Panc1 (cell line): ENCODE measurements around the gene STARD13. TPM values are rescaled to one million over a fixed set of nuclear protein-coding genes. Genes with fewer than 3 reads are reported as not detected.

Source experiments
- ATAC-seq: fragments of 200-7000 bp; cut with Tn5 transposase; 2 replicates; pipeline ENCODE4 v1.9.1; 2020; ENCODE audit warnings: mild to moderate bottlenecking, moderate library complexity
- BruUV-seq: library from RNA; stranded (reverse); fragments of 400-500 nt; replicated peaks from 2 replicates; lab custom pipeline; 2021; lab: Mats Ljungman, UMichigan
- CTCF ChIA-PET: fragments of 300-600 bp; sonication (Branson Sonifier 250); formaldehyde crosslinking; loops from one replicate; lab custom pipeline; 2022; ENCODE audit warnings: antibody characterized with exemption; lab: Charles Lee
- POLR2A ChIA-PET: fragments of 300-600 bp; sonication (Branson Sonifier 250); formaldehyde crosslinking; loops from one replicate; lab custom pipeline; 2022; ENCODE audit warnings: antibody characterized with exemption; lab: Charles Lee
- DNase-seq: peaks from one replicate; pipeline ENCODE4 v3.0.0-alpha.2; 2010; ENCODE audit warnings: low read depth, low spot score
- H3K27ac ChIP-seq: 2 replicates; pipeline ENCODE4 v1.5.1; 2011; ENCODE audit warnings: mild to moderate bottlenecking, low read length, inconsistent platforms
- H3K27me3 ChIP-seq: fragments of 200-500 bp; sonication (Bioruptor generic); 2 replicates; pipeline ENCODE4 v1.6.0; 2014; ENCODE audit warnings: low read length, inconsistent platforms; ENCODE audit not compliant: control insufficient read depth, insufficient read depth
- H3K36me3 ChIP-seq: fragments of 200-500 bp; sonication (Bioruptor generic); 2 replicates; pipeline ENCODE4 v1.5.1; 2014; ENCODE audit warnings: inconsistent platforms, mild to moderate bottlenecking, low read length, moderate library complexity; ENCODE audit not compliant: control insufficient read depth, insufficient read depth
- H3K4me1 ChIP-seq: 2 replicates; pipeline ENCODE4 v1.5.1; 2011; ENCODE audit warnings: inconsistent platforms, mild to moderate bottlenecking, low read length, moderate library complexity; ENCODE audit not compliant: control insufficient read depth, insufficient read depth
- H3K4me3 ChIP-seq, 2 experiments: 2 replicates each; pipeline ENCODE4 v1.5.1; 2011 to 2012; ENCODE audit warnings: low read depth in 2 of 2, low read length in 2 of 2, mild to moderate bottlenecking in 2 of 2, inconsistent platforms in 1 of 2, moderate library complexity in 1 of 2
- H3K9me3 ChIP-seq: fragments of 200-500 bp; sonication (Bioruptor generic); 2 replicates; pipeline ENCODE4 v1.5.1; 2014; ENCODE audit warnings: low read depth, mild to moderate bottlenecking, inconsistent platforms, low read length, moderate library complexity; ENCODE audit not compliant: control insufficient read depth, insufficient read depth
- POLR2AphosphoS5 ChIP-seq: IDR thresholded peaks from 2 replicates; pipeline ENCODE4 v1.6.1; 2012; ENCODE audit warnings: mild to moderate bottlenecking, low read depth, low read length, moderate library complexity
- SIN3A ChIP-seq: IDR thresholded peaks from 2 replicates; pipeline ENCODE4 v1.6.1; 2012; ENCODE audit warnings: low read depth, mild to moderate bottlenecking, low read length, moderate library complexity, borderline replicate concordance; ENCODE audit not compliant: insufficient read depth
- TCF7L2 ChIP-seq: IDR thresholded peaks from 2 replicates; pipeline ENCODE4 v1.6.1; 2011; ENCODE audit warnings: mild to moderate bottlenecking, low read depth, low read length, inconsistent platforms
- in situ Hi-C: cut with HindIII; loops from 2 replicates; pipeline ENCODE4 v1.10.0; 2016; ENCODE audit warnings: low sequenced_read_pairs, low pct_unique_long_range_greater_than_20kb
- intact Hi-C: fragments of 100-400 bp; cut with micrococcal nuclease; formaldehyde crosslinking; loops from one replicate; pipeline ENCODE4 v1.10.0; 2022; ENCODE audit not compliant: unreplicated experiment
- total RNA-seq: library from RNA; stranded (reverse); gene quantifications from one replicate; pipeline ENCODE4 v1.2.1, GENCODE V29; 2021; ENCODE audit not compliant: unreplicated experiment
- TF ChIP-seq, protein P1 (sequence below): fragments of 450-650 bp; IDR thresholded peaks from 2 replicates; pipeline ENCODE4 v1.5.1; 2017; ENCODE audit warnings: mild to moderate bottlenecking
- TF ChIP-seq, protein P2 (sequence below), 2 experiments: IDR thresholded peaks; 2 replicates each; pipeline ENCODE4 v1.6.1; 2011 to 2012; ENCODE audit warnings: low read depth in 2 of 2, control low read depth in 1 of 2, low read length in 1 of 2, mild to moderate bottlenecking in 1 of 2, moderate library complexity in 1 of 2; ENCODE audit not compliant: insufficient read depth in 1 of 2

STARD13 gene
- total RNA-seq, 1 experiment from 2014 or later, result 6.5 TPM

DNA sequence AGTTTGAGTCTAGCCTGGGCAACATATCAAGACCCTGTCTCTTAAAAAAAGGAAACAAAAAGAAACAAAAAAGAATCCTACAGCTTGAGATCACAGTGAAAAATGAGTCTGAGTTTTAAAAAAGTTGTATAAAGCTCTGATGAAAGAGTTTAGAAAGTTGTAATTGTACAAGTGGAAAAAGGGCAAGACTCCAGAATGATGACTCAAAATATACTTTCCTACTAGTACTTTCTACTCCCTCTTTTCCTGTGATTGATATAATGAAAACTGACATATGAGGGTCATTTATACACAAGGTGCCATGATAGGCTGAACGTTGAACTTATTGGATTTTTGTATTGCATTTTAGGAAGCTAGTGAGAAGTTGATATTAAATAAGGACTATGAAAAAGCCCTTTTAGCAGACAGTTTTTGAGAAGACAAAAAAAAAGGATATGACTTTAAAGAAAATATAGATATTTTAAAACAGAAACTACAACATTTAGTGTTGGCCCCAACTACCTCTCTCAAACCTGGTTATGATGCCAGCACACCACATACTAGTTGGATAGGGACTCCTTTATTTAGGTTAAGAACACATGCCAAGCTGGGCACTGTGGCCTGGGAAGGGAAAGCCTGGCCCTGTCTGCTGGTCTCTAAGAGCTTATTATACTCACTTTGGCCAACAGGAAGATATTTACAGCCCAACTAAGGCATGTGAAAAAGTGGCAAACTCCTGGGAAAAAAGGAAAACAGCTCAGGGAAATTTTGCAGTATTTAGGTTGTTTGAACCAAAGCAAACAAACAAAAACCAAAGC, 152.7 kb downstream of the STARD13 start:
- DNase-seq, result no peak
- in situ Hi-C loops, result no loop called here

DNA sequence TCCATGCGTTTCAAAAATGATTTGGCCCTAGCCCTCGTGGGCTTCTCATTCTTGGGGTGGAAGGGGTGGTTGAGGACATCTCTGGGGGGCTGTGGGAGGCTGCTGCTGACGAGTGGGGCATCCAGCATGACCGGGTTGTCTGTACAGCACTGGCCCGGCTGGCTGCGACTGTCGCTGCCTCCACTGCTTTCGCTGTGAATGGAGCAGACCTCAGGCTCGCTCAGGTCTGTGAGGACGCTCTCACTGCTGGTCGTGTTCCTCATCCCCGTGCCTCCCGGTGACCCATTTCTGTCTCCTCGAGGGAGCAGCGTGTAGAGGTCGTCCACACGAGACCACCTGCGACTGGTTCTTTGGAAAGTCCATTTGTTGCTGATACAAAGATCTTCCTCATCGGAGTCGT, 155.7 kb downstream of the STARD13 start:
- Histone ChIP-seq H3K27ac (no peak overlapping the region), H3K27me3 (no peaks in the 10 kb centered on the region), H3K4me1 (peaks cover 21% of the 10 kb centered on the region), H3K36me3 (no peaks in the 10 kb centered on the region), H3K9me3 (no peaks in the 10 kb centered on the region), H3K4me3 (no peak overlapping the region)
- POLR2A ChIA-PET, result no interaction called here
- intact Hi-C loops (no loop called here), in situ Hi-C loops (no loop called here)
- TF ChIP-seq TCF7L2 (no peak), POLR2AphosphoS5 (no peak)
- TF ChIP-seq, protein P1, sequence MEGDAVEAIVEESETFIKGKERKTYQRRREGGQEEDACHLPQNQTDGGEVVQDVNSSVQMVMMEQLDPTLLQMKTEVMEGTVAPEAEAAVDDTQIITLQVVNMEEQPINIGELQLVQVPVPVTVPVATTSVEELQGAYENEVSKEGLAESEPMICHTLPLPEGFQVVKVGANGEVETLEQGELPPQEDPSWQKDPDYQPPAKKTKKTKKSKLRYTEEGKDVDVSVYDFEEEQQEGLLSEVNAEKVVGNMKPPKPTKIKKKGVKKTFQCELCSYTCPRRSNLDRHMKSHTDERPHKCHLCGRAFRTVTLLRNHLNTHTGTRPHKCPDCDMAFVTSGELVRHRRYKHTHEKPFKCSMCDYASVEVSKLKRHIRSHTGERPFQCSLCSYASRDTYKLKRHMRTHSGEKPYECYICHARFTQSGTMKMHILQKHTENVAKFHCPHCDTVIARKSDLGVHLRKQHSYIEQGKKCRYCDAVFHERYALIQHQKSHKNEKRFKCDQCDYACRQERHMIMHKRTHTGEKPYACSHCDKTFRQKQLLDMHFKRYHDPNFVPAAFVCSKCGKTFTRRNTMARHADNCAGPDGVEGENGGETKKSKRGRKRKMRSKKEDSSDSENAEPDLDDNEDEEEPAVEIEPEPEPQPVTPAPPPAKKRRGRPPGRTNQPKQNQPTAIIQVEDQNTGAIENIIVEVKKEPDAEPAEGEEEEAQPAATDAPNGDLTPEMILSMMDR, result no peak
- TF ChIP-seq, protein P2, sequence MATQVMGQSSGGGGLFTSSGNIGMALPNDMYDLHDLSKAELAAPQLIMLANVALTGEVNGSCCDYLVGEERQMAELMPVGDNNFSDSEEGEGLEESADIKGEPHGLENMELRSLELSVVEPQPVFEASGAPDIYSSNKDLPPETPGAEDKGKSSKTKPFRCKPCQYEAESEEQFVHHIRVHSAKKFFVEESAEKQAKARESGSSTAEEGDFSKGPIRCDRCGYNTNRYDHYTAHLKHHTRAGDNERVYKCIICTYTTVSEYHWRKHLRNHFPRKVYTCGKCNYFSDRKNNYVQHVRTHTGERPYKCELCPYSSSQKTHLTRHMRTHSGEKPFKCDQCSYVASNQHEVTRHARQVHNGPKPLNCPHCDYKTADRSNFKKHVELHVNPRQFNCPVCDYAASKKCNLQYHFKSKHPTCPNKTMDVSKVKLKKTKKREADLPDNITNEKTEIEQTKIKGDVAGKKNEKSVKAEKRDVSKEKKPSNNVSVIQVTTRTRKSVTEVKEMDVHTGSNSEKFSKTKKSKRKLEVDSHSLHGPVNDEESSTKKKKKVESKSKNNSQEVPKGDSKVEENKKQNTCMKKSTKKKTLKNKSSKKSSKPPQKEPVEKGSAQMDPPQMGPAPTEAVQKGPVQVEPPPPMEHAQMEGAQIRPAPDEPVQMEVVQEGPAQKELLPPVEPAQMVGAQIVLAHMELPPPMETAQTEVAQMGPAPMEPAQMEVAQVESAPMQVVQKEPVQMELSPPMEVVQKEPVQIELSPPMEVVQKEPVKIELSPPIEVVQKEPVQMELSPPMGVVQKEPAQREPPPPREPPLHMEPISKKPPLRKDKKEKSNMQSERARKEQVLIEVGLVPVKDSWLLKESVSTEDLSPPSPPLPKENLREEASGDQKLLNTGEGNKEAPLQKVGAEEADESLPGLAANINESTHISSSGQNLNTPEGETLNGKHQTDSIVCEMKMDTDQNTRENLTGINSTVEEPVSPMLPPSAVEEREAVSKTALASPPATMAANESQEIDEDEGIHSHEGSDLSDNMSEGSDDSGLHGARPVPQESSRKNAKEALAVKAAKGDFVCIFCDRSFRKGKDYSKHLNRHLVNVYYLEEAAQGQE (IDR thresholded peaks at IDR 0.05; ENCODE audit: insufficient read depth in 1 of 2, low read depth in 2 of 2, low read length in 1 of 2), result no peak
- CTCF ChIA-PET, result no interaction called here
- BruUV-seq, result no TSS peak
- DNase-seq (no peak), ATAC-seq (no peak)

More for the DNA sequence above, 152.7 kb downstream of the STARD13 start:
- POLR2A ChIA-PET, result no interaction called here
- no peak for ATAC-seq
- intact Hi-C loops, result no loop called here
- Histone ChIP-seq H3K4me1 (no peaks in the 10 kb centered on the region), H3K36me3 (no peaks in the 10 kb centered on the region), H3K9me3 (no peaks in the 10 kb centered on the region), H3K27ac (no peak overlapping the region), H3K27me3 (no peaks in the 10 kb centered on the region), H3K4me3 (no peak overlapping the region)
- TF ChIP-seq, protein P2 (IDR thresholded peaks at IDR 0.05; ENCODE audit: insufficient read depth in 1 of 2, low read depth in 2 of 2, low read length in 1 of 2), result no peak
- TF ChIP-seq, protein P1, result no peak
- TF ChIP-seq SIN3A (no peak), TCF7L2 (no peak), POLR2AphosphoS5 (no peak)
- CTCF ChIA-PET, result no interaction called here
- no TSS peak for BruUV-seq
